ENCODE data around the gene ANO1. TPM values are rescaled to one million over a fixed set of nuclear protein-coding genes. Genes with fewer than 3 reads are reported as not detected.

ANO1 gene
- total RNA-seq, 1 donor from 2014 or later: under 0.01 TPM

DNA sequence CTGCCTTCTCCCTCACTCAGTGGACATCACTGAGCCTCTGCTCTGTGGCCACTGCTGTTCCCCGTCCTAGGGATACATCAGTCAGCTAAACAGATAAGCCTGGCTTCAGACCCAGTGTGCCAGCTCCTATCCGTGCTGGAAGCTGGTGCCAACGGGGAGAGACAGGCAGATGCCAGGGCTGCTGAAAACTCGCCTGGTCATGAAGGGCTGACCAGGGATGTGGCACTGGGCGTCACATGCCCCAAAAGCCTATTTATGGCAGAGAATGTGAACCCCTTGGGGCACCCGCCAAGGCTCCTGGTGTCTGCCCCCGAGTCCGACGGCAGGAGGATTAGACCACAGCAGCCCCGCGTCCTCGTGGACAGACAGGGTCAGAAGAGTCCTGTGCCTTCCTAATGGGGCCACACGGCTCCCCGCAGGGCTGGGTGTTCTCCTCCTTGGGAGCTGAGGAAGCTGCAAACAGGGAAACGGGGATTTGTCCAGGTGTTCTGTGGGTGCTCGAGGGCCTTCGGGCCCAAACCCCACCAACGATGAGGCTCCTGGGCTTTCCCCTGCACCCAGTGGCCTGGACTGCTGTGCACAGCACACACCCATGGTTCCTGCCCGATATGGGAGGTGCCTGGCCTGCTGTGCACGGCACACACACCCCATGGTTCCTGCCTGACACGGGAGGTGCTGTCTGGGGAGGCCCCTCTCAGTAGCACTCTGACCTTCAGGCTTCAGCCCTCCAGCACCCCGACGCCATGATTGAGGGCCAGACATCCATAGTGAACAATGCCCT lies 19.9 kb downstream of the ANO1 start:
- DNase-seq: no peak

DNA sequence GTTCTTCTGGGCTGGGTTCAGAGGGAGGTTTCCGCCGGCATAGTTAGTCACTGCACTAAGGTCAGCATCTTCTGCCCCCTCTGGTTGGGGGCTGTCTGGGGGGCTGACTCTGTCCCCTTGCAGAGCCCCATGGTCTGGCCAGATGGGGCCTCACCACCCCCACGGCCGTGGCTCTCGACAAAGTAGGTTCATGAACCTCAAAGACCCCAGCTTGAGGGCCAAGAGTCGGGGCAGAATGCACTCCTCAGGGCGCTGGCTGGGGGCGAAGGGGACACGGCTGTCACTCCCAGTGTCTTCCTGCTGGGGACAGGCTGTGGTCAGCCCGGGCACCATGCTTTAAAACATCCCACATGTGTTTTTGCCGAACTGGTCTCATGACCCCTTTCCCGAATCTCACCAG lies 20.8 kb downstream of the ANO1 start:
- no peak for DNase-seq

DNA sequence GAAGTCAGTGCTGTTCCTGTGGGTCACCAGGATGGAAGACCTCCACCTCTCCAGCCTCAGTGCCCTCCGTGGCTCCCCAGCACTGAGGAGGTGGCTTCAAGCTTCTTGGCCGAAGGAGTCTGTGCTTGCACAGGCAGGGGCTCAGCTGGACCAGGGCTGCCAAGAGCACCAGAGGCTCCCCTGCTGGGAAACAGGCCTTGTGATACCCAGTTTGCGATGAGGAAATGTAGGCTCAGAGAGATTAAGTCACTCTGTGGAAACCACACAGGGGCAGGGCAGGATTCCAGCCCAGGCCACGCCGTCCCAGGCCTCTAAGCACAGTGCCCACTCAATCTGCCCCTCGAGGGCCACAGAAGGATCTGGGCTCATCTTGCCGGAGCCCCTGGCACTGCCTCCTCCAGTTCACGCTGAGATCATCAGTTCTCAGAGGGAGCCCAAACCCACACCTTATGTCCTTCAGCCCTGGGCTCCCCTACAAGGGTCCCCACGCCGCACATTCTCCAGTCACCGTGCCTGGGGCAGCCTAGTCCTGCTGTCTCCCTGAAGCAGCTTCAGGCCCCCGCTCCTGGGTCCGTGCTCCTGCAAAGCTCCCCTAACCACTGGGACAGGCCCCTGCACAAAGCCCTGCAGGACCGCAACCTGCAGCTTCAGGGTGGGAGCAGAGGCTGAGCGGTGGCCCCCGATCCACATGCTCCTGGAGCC lies 21.6 kb downstream of the ANO1 start:
- no peak for DNase-seq

DNA sequence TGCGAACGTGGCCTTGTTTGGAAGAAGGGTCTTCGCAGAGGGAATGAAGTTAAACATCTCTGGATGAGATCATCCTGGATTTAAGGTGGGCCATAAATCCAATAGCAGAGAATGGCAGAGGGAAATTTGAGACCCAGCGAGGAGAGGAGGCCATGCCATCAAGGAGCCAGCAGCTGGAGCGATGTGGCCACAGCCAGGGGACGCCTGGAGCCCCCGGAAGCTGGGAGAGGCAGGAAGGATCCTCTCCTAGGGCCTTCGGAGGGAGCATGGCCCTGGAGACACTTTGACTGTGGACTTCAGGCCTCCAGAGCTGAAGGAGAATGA lies 22.1 kb downstream of the ANO1 start:
- no peak for DNase-seq

DNA sequence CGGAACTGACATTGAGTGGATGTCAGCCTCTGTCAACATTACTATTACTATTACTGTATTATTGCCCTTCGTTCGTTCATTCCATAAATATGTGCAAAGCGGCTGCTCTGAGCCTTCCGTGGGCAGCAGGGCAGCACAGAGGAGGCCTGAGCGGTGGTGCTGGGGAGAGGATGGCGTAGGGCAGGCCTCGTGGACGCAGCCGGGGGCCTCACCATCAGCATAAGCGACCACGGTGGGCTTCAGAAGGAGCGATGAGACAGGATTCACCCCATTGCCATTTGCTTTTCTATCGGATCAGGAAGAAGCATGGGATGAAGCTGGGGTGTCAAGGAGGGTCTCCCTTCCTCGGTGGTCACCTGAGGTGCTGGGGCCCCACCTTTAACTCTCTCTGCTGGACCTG lies 22.7 kb downstream of the ANO1 start:
- no peak for DNase-seq

DNA sequence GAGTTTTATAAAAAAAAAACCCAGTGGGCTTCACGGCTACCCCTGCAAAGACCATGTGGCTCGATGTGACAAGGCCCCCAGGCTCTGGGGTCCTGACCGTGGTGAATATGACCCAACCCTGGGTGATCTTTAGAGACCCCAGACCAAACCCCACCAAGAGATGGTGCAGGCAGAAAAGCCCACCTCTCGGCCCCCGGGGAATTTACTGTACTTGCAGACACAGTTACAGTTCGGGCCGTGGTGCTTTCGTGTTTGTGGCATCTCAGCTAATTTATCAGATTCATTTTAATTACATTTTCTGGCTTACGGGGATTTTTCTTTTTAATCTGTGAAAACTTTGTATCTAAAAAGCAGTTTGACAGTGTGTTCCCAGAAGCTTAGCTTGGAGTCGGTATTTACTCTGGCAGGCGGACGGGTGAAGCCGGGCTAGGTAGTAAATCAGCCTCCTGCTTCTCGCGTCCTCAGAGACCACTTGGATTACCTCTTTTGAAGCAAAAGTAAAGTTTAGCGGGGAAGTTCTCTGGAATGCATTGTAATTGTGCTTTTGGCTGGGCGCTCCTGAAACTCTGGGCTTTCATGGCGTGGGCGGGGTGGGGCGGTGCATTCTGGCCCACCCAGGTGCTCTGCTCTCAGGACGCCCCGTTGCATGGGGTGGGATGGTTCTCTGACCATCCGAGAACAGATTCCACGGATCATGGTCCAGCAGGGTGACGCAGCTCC lies 25.3 kb downstream of the ANO1 start:
- DNase-seq: no peak

DNA sequence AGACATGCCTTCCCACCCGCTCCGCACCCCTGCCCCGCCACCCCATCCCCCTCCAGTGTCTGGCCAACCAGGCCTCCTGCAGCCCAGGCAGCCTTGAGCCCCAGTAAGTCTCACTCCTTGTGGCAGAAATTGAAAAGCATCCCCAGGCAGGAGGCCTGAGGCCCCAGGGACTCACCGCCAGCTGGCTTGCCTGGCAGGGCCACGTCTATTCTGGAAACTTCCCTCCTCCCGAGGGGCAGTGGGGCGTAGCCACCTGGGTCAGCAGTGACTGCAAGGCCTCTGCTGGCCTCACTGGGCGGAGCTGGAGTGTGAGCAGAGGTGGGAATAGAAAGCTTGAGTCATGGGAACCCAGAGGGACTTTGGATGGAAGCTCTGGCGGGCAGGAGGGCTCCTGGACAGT lies 26.3 kb downstream of the ANO1 start:
- no peak for DNase-seq

DNA sequence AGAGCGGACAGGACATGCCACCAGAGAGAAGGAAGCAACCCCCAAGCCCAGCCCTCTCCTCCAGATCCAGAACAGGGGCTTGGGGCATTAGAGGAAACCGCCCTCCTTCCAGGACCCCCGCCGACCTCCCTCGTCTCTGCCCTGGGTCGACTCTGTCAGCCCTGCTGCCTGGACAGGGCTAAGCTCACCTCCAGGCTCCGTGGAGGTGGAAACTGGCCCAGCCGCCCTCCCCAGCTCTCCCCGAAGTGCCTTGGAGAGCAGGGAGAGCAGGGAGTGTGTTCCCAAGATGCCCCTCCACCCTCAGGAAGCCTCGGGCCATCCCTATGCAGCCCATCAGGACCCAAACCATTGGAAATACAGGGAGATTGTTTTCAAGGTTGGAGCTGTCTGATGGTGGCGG lies 26.8 kb downstream of the ANO1 start:
- no peak for DNase-seq

DNA sequence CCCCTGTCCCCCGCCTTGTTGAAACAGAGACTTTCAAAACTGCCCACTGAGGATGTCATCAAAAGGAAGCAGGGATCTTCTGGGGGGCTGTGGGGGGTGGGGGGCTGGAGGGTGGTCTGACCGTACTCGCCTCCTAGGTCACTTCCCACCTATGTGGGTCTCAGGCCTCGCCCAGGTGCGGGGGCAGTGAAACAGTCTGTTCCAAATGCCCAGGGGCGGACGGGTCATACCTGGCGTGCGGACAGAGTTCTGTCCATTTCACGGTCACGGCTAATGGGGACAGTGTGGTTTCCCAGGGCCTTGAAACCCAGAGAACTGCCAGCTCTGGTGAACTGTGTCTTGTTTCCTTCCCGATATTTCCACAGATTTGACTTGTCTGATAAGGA lies 27.2 kb downstream of the ANO1 start:
- no peak for DNase-seq

DNA sequence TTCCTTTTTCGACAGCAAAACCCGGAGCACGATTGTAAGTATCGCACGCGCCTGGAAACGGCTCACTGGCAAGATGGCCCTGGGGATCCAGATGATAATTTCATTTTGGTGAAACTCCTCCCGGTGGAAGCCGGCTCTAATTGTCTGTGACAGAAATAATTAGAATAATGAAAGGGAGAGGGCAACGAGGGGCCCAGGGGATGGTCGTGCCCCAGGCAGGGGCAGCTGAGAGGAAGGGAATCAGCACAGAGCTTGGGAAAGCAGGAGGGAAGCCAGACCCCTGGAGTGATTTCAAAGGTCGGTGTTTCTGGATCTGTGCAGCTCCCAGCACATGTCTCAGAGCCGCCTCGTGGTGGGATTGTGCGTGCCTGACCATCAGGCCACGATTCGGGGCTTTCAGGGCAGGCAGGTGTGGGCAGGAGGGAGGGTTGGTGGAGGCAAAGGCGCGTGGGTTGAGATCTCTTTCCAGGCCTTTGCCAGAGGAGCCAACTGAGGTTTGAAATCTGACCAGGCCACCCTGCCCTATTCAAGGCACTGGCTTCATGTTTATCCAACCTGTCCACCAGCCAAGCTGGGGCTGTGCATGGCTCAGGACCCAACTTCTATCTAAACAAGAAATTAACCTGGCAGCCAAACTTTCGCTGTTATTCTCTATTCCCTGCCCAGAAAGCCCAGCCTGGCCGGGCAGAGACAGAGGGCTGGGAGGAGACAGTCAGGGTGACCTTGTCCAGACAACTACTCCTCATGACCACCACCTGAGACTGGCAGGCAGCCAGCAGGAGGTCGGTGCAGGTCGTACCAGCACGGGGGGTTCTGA lies 27.8 kb downstream of the ANO1 start:
- no peak for DNase-seq

DNA sequence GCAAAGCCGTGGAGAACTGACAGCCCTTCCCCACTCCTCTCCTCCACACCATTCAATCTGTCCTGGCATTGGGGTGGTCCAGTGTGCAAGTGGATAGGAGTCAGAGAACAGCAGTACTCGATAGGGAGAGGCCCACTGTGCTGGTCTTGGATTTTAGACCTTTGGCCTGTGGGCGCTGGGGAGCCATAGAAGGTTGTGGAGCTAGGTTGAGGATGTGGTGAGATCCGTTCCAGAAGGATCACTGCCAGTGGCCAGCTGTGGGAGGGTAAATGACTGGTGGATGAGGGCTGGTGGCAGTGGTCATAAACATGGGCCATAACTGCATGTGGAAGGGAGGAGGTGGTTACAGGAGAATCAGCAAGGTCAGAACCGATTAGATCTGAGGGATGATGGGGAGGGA lies 28.6 kb downstream of the ANO1 start:
- DNase-seq: no peak

DNA sequence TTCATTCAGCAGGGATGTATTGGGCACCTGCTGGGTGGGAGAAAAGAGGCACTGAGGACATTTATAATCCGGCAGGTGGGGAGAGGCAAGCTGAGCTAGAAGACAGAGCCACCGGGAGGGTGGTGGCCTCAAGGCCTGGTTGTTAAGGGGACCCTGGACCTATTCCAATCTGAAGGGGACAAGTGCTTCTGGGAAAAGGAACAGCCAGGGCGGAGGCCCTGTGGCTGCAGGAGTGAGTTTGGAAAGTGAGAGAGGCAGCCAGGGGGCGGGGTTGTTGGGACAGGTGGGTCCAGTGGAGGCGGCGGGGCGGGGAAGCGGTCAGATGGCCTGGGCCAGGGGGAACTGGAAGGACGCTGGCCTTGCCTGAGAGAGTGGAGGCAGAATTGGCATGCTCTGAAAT lies 29.1 kb downstream of the ANO1 start:
- DNase-seq: no peak

DNA sequence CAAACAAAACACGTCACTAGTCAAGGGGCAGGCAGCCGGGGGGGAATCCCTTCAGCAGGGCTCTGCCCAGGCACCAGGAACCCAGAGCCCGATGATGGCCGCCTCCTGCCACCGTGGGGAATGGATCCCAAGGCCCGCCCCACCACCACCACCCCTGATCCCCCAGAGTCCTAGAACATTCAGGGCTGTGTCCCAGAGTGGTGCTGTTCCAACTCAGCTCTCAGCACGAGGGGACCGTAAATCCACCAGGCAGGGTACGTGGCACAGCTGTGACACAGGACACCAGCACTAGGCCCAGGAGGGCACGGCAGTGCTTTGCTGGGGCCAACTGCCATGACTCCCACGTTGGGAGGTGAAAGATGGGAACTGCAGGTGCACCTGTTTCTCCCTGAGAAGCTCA lies 29.6 kb downstream of the ANO1 start:
- DNase-seq: no peak

DNA sequence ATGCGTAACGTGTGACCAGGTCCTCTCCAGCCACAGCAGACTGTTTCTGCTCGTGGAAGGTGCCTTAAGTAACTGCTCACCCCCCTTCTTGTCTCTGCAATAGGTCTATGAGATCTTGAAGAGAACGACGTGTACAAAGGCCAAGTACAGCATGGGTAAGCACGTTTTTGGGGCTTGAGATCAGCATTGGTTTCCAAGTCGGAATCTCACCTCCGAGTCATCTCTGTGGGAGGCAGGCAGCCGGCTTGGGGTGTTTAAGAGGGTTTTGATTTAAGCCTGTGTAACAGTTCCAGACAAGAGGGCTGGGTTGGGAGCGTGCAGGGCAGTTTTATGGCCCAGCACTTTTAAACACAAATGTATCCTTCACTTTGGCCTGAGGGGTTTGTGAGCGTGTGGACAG lies 30.1 kb downstream of the ANO1 start:
- DNase-seq: no peak

DNA sequence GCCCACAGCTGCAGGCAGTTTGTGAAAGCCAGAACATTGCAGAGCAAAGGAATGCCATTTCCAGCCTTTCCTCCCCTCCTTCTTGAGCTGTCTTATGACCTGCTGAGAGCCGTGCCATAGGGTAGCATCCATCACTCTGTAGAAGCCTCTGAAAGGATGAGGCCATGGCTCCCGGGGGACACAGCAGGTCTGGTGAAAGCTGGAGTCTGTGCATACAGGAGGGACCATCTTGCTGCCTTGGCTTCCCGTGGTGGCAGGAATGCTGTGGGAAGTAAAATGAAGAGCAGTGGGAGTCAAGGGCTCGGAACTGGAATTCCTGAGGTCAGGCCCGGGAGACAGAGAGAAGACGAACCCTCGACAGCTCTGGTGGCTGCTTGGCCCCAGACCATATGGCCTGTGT lies 30.9 kb downstream of the ANO1 start:
- no peak for DNase-seq

DNA sequence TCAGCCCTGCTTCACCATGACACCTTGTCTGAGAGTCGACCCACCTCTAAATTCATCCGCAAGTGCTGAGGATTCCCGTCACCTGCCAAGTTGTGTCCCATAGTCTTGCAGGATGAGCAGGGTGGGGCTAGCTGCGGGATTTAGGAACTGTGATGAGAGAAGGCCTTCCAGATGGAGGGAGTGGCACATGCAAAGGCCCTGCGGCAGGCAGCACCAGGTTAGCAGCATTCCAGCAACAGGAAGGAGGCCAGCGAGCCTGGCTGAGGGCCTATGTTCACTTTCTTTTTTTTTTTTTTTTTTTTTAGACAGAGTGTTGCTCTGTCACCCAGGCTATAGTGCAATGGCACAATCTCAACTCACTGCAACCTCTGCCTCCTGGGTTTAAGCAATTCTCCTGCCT lies 31.8 kb downstream of the ANO1 start:
- DNase-seq: no peak

DNA sequence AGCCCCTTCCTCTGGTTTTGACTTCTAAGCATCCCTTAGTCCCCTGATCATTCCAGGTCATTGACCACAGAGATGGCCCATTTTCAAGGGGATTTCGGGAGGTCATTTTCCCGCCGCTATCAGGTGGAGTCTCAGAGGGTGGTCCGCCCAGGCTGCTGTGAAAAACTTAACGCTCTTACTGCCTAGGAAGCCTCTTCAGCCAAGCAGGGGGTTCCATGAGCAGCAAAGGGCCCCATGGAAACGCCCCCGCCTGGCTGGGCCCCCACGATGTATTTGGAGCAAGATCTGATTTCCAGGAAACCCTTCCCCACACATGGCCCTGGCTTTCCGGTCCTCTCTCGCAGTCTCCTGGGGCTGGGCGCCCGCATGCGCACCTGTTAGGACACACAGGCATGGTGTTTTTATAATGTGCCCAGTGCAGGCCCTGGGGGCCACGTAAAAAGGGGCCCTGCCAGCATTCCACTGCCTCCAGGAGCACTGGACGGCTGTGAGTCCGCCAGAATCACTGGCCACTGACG lies 32.5 kb downstream of the ANO1 start:
- no peak for DNase-seq

DNA sequence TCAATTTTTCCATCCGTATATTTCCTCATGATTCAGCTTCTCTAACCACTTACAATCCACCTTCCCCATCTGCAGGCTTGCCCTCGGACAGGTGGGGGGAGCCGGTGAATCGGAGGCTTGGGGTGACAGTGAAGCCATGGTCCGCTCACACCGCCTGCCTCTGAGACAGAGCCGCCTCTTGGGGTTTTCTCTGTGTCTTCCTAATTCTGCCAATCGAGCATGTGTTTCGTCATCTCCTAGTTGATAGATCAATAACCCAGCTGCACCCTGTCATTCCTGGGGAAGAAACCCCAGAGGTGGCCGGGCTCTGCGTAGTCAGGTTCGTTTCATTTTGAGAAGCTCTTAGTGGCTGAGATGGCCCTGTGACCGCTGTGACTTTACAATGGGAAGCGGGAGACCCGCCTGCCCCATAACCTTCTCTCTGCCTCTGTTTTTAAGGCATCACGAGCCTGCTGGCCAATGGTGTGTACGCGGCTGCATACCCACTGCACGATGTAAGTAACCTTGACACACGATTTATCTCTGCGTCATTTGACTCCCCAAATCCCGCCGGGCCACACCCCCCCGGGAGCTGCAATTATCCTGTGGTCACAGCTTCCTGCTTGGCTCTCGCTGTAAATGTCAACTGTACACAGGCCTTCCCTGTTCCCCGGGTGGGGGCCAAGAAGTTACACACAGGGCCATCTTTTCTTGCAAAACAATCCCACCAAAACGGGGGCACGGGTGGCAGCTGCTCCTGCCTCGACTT lies 33.3 kb downstream of the ANO1 start:
- no peak for DNase-seq

DNA sequence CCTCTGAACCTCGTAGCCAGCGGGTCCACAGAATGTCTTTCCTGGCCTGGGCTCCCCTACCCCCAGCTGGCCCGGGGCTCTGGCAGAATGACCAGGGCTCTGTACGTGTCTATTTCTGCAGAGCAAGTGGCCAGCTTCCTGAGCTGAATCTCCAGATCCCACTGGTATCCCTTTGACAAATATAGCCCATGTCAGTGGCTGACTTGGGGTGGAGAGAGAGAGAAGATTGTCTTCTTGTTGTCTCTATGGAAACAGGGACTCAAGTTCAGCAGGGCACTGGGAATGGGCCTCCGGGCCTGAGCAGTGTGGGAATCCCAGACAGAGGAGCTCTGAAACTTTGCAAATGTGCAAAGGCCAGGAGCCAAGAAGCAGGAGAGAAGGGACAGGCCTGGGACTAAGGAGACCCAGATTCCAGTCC lies 33.9 kb downstream of the ANO1 start:
- DNase-seq: no peak

DNA sequence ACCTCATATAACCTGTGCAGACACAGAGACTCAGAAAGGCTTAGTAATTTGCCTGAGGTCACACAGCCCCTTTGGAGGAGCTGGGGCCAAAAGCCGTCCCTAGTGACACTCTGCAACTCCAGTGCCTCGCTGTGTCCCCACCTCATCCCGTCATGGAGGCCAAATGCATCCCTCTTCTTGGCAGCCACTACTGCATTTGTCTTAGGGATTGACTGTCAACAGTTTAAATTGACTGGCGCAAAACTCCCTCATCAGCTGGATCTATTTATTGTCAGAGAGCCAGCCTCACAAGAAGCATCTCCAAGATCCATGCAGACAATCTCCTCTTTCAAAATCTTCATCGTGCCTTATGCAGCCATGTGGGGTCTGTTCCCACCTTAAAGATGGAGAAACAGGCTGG lies 35.7 kb downstream of the ANO1 start:
- no peak for DNase-seq

DNA sequence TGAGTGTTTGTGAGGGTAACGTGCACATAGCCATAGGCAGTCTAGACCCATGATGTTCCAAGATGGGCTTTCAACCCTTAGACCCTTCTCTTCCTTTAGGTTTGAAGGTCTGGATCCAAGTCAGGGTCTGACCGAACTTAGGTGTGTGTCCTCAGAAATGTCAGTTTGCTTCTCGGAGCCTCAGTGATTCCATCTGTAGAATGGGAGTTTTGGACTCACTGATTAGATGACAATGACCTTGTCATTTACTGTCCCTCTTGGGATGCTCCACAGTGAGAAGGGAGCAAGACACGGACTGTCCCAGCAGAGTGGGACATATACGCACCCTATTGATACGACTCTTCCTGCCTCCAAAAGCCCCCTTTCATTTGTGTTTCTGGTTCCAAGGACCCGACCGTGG lies 37.7 kb downstream of the ANO1 start:
- DNase-seq: no peak

DNA sequence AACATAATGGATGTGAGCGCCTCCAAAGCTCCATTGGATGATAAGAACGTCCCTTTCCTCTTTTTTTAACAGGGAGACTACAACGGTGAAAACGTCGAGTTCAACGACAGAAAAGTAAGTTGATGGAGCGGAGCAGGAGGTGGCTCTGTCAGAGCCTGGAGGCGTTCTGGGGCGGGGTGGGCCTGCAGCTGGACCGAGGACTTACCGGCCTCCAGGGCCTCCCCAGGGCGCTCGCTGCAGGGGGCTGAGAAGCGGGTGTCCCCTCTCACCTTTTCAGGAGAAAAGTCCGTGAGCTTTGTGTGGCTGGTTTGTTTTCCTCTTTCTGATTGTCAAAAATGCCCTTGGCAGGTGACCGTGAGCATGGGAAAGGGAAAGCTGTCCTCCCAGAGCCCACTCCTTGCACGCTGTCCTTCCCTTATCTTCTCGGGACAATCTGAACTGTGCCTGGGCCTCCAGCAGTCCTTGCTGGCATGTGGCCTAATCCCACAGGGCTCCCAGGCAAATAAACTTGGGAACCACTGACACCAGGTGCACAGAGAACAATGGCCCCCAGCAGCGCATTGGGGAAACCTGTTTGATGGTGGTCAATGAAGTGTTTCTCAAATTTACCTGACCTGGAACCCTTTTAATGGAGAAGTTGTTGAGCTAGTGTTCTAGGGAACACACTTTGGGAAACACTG lies 38.4 kb downstream of the ANO1 start:
- no peak for DNase-seq
